ENCODE results near the gene XRCC3.

- no peak for TF ChIP-seq CTCF (IDR thresholded peaks at IDR 0.05)
- no peak for TF ChIP-seq SIN3A (IDR thresholded peaks at IDR 0.05; ENCODE audit: borderline replicate concordance, insufficient read depth, low read depth, low read length)
Observed at GRCh38 chr14:103657471-103657870, 57.8 kb downstream of the XRCC3 start.

All from Panc1 (cell line).